GM19324 (cell line): ENCODE results near the gene RNPS1.

Source experiments
- ATAC-seq: cut with Tn5 transposase; IDR thresholded peaks from one replicate; pipeline ENCODE4 v1.9.1; 2021; ENCODE audit warnings: mild to moderate bottlenecking, moderate library complexity; ENCODE audit not compliant: unreplicated experiment, low FRiP score

RNPS1 gene

DNA sequence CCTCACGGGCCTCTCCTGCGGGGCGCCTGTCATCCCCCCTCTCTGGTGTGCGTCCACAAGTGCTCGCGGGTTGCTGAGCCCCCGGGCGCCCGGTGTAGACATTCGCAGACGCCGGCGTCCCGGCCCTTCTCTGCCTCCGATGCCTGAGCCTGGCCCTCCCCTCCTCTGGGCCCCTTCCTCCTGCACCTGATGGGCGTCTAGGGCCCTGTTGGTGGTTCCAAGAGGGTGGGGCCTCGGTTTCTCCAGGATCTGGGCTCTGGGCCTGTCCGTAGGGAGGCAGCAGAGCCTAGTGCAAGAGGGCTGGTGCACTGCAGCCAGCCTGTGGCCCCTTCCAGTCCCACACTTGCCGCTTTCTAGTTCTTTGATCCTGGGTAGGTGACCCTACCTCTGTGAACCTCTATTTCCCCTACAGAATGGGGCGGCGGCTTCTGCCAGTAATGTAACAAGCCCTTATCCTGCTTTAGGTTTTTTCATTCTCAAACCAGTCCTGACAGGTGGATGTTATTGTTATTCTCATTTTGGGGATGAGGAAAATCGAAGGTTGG is 43.9 kb downstream of the RNPS1 start:
- peak; percentile 19 for ATAC-seq

DNA sequence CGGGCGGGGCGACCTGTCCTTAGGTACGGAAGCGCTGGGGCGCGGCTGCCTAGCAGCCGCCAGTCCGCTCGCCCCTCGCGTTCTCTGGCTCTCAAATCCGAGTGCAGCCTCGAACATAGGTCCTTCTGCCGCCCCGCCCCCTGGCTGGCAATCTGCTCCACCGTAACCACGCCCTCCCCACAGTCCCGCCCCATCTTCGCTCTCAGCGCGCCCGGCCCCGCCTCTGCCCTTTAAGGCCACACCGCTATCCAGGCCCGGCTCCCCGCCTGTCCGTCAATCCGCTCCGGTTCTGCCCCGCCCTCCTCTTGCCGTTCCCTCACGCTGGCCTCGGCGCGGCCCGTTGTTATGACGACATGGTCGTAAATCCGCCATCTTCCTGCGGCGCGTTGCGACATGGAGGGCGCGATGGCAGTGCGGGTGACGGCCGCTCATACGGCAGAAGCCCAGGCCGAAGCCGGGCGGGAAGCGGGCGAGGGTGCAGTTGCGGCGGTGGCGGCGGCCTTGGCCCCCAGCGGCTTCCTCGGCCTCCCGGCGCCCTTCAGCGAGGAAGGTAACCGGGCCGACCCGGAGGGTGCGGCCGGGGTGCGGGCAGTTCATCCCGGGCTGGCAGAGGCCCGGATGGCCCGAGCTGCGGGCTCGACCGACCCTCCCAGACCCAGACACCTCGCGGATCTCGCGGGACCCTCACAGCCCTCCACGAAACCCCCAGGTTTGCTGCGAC is 44.5 kb downstream of the RNPS1 start, which contains the start of gene E4F1:
Gene E4F1 (plus strand): TSS at position 371 of the 721 bp plus-strand sequence. CDS start 23 bp downstream, at position 394.
- ATAC-seq = peak; percentile 93

DNA sequence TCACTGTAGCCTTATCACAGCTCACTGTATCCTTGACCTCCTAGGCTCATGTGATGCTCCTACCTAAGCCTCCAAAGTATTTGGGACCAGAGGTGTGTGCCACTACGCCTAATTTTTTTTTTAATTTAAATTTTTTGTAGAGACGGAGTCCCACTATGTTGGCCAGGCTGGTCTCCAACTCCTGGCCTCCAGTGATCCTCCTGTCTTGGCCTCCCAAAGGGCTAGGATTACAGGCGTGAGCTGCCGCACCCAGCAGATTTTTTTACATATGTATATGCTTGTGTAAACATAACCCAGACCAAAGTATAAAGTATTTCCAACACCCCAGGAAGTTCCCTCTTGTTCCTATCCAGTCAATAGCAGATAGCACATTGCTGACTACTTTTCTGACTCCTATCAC is 51.6 kb downstream of the RNPS1 start:
- no peak for ATAC-seq

DNA sequence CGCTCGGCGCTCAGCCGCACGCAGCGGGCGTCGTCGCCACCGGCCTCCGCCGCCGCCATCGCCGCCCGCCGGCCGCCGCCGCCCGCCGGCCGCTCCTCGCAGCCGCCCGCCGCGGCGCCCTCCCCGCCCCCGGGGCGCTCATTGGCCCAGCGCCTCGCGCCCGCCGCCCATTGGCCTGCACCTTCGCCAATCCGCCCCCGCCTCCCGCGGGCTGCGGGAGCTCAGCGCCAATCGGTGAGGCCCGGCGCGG is 53.3 kb downstream of the RNPS1 start, which contains the start of gene PGP:
Gene PGP (minus strand): TSS at position 122 of the 250 bp plus-strand sequence. CDS start 63 bp downstream, at position 59.
- ATAC-seq = peak; percentile 84

DNA sequence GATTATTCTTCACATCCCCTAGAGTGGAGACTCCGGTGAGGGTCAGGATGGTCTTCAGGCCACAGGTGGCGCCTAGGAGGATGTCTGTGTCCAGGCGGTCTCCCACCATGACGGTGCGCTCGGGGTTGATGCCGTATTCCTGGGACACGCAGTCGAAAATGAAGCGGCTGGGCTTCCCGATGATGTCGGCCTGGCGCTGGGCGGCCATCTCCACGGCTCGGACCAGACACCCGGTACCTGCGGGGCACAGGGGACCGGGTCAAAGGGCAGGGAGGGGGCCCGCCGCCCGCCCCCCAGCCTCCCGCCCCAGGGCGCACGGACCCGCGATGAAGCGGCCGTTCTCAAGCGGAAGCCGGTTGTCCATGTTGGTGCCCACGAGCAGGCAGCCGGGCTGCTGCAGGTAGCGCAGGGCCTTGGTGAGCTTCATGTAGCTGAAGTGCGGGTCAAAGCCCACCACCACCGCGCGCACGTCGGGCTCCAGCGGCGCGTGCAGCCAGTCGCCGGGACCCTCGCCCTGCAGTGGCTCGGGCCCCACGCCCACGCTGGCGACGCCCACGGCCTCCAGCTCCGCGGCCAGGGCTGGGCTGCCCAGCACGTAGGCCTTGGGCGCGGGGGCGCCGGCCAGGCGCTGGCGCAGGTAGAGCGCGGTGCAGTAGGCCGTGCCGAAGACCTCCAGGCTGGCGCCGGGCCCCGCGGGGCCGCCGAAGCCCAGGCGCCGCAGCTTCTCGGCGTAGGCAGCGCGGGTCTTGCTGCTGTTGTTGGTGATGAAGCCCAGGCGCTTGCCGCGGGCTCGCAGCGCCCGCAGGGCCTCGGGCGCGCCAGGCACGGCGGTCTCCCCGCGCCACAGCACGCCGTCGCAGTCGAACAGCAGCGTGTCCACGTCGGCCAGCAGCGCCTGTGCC is 53.9 kb downstream of the RNPS1 start:
- ATAC-seq = peak; percentile 13

DNA sequence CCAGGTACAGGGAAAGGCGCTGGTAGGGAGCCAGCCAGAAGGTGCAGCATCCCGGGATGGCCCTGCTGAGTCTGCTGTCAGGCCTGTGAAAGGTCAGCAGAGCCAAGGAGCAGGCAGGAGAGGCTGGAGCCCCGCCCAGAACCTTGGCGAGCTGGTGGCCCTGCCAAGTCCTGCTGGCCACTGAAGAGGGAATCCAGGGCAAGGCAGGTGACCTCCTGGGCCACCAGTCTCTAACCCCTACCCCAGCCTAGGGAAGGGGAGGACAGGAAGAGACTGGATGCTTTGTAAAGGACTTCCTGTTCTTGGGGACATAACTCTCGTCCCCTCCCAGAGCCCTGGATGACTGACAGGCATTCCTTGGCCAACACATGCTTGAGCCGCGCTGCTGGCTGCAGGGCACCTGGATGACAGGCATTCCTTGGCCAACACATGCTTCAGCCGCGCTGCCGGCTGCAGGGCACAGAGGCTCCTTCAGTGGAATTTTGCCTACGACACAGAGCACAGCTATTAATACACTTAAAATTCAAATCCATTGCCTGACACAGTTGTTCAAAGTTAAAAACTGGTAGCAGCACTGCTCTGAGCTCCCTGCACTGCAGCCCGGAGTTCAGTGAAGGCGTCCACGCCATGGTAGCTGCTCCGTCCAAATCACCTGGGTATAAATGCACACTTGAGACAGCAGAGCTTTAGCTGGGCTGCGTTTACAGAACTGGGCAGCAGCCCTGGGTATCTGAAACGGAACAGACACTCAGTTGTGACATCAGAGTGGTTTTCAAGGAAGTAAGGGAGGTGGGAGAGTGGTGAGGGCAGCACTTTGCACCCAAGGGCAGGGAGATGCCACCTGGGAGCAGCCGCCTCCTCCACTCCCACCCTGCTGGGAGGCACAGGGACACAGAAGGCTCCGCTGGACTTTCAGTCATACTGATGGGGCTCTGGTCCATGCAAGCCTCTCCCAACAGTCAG is 55.3 kb downstream of the RNPS1 start:
- ATAC-seq = no peak

DNA sequence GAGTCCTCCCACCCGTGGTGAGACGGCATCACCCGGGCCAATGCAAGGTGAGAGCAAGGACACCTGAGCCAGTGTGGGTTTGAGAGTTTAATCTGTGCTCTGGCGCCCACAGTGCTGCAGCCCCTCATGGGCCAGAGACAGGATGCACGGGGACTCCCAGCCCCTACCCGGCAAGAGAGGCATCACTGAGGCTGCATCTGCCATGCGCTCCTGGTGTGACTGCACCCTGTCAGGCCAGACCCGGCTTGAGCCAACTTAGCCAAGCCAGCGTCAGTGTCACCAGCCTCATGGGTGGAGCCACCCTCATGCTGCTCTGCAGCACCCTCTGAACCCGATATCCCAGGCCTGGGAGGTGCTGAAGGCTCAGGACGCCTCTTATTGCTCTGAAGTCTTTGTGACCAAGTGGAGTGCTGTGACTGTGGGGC is 56.0 kb downstream of the RNPS1 start:
- no peak for ATAC-seq

DNA sequence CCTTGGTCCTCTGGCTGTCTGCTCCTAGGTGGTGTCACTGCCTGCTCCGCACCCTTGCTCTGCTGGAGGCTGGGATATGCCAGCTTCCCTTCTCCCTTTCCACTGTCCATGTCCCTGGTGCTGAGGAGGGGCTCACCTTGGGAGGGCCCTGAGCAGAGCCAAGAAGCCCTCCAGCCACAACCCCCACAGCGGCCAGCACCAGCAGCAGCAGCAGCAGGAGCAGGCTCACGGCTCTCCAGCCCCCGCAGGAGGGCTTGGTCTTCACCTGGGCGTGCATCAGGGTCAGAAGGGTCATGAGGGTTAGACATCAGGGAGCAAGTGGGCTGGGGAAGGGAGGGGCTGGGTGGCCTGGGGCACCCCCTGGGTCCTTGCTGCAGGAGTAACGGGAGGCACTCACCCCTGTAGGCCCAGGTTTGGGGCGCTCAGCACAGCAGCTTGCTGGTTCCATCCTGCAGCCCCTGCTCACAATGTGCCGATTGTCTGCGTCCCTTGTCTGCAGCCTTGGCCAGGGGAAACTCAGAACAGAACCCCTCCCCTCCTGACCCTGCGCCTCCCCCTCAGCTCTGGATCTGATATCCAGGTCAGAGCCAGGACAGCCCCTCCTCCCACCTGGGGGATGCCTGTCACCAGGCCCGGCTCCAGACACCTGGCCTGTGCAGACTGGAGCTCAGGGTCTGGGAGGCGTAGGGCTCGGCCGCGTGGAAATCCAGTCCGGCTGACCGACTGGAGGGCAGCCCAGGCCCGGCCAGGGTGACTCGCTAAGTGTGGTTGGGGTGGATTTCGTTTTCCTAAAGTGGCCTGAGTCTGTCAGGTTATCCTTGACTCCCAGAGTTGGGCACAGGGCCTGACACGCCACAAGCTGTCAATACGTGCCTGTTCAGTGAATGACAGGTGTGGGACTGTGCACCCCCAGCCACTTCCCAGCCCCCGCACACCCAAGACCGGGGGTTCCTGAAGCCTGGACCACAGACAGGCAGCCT is 57.2 kb downstream of the RNPS1 start, which contains the start of gene BRICD5:
Gene BRICD5 (minus strand): TSS at position 478 of the 980 bp plus-strand sequence. CDS start 30 bp downstream, at position 448.
- no peak for ATAC-seq

DNA sequence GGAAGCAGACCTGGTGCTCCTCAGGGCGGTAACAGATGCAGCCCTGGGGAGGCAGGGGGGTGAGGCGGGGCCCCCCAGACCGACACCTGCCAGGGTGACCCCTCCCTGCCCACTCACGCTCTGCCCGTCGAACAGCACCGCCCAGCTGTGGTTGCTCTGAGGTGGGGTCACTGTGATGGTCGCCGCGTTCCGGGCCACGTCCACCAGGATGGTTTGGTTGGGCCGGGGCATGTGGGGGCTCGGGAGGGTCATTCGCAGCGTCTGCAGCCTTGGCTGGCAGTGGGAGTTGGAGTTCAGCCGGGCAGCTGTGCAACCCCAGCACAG is 58.0 kb downstream of the RNPS1 start:
- ATAC-seq = no peak

DNA sequence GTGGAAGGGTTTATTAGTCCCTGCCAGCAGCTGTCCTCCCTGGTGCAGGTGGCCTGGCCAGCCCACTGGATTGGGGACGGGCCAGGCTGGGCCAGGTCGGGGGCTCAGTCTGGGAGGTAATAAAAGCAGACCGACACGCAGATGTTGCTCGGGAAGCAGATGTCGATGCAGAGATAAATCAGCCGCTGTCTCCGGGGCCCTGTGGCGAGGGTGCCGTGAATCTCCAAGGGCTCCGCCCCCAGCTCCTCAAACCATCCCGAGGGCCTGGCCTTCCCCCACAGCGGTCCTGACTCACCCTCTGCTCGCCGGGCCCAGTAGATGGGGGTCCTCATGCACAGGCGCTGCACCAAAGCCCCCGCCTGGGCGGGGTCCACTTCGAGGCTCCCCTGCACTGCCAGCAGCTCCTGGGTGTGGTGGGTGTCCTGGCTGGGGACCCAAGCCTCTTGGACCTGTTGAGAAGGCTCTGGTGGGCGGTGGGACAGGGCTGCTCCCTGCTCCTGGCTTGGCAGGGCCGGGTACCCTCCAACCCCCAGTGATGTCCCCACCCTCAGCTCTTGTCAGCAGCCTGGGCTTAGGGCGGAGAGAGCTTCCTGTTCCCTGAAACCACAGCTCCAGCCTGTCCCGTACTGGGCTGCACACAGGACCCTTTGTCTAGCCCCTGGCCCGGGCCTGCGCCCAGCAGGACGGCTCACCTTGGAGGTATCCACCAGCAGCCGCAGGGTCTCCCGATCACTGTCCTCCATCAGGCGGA is 58.5 kb downstream of the RNPS1 start:
- no peak for ATAC-seq

DNA sequence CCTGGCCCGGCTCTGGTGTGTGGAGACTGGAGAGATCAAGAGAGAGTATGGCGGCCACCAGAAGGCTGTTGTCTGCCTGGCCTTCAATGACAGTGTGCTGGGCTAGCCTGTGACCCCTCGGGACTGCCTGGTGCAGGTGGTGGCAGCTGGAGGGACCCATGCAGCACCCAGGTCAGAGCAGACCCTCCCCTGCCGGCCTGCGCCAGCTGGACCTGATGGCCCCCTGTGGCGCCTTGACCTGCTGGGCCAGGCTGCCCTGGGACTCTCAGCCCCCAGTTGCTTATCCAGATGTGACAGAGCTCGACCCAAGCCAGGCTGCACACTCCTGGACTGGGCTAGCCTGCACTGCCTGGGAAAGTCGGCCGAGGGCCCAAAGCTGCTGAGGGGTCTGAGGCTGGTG is 59.2 kb downstream of the RNPS1 start:
- ATAC-seq = no peak

DNA sequence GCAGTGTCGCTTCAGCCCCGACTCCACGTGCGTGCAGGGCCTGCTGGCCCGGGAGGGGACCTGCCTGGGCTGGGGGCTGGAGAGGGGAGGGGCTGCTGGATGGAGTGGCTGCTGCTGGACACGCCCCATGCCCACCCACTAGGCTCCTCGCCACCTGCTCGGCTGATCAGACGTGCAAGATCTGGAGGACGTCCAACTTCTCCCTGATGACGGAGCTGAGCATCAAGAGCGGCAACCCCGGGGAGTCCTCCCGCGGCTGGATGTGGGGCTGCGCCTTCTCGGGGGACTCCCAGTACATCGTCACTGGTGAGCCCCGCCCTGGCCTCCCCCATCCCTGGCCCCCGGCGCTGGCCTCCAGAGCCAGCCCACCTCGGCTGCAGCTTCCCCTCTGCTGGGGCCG is 59.6 kb downstream of the RNPS1 start:
- no peak for ATAC-seq

DNA sequence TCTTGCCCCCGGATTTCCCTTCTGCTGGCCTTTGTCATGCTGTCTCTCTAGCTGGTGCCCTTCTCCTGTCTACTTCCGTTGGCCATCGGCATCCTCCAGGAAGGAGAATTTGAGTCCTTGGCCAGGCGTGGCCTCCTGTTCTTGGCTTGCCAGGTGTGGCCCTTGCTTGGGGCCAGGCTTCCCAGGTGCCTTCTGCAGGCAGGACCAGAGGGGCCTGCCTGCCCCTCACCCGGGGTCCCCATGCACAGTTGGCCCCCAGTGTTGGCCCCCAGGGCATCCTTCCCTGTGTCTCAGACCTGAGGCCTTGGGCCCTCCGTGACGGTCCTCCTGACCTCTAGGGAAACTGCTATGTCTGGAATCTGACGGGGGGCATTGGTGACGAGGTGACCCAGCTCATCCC is 60.1 kb downstream of the RNPS1 start:
- ATAC-seq = no peak

DNA sequence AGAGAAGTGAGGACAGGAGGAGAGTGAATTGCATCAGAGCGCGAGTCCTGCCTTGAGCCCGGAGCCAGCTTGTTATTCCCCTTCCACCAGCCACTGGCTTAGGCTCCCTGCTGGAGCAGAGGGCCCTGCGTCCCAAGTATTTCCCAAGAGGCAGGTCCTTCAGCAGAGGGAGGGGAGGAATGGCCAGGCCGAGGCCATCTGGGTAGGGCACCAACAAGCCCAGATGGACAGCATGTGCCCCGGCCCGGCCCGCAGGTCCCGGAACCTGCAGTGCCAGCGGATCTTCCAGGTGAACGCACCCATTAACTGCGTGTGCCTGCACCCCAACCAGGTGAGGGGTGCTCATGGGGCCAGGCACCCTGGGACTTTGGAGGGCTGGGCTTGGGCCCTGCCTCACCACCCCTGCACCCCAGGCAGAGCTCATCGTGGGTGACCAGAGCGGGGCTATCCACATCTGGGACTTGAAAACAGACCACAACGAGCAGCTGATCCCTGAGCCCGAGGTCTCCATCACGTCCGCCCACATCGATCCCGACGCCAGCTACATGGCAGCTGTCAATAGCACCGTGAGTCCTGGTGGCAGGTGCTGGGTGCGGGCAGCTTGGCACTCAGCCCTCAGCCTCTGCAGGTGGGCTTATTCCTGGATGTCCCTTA is 61.0 kb downstream of the RNPS1 start:
- ATAC-seq = no peak

DNA sequence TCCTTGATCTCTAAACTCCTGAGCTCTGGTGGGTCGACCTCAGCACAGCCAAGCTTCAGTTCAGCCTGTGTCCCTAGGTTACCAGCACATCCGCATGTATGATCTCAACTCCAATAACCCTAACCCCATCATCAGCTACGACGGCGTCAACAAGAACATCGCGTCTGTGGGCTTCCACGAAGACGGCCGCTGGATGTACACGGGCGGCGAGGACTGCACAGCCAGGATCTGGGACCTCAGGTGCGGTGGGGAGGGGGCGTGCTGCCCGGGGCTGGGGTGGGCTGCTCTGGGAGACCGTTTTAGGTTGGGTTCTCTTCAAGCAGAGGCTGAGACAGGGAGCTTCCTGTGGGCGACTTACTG is 61.5 kb downstream of the RNPS1 start:
- ATAC-seq = no peak

DNA sequence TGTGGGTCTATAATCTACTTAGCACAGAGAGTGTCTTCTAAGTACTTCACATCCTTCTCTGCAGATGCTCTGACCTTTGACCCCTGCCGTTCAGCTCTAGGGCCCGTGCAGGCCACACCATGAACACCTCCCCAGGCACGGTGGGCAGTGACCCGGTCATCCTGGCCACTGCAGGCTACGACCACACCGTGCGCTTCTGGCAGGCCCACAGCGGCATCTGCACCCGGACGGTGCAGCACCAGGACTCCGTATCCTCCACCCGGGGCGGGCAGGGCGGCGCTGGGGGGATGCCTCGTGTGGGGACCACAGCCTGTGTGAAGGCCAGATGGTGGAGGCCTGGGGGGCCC is 62.0 kb downstream of the RNPS1 start:
- no peak for ATAC-seq

DNA sequence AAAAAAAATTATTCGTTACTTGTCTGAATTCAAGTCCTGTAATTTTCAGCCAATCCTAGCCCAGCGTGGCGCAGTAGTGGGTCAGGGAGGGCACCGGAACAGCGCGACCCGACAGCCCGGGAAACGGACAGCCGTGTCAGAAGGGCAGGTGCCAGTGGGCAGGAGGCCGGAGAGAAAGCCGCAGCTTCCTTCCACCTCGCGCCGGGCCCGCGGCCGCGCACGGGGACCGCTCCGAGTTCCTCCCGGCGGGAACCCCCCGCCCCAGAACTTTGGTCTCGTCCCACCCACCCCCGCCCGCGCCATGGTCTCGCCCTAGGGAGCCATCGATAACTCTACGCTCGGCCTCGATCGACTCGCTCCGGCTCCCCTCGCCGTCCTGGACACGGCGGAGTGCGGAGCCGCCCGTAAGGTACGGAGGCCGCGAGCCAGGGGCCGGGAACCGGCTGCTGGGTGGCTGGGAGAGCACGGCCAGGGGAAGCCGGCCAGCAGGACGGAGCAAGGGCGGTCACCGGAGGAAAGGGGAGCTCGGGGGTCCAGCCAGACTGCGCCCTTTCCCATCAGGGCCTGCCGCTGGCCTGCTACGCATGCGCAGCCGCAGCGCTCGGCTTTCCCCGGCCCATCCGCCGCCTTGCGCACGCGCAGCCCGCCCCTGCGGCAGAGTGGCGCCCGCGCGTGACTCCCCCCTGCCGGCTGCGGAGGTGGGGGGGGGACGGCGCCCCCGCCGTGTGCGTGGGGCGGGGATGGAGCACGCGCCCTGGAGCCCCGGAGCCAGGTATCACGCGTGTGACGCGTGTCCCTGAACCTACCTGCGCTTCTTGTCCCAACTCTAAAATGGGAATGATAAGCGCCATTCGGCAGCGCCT is 62.6 kb downstream of the RNPS1 start, which contains the start of gene MLST8:
Gene MLST8 (plus strand): TSS at position 351 of the 863 bp plus-strand sequence. CDS start 632 bp downstream, outside the sequence.
- ATAC-seq = peak; percentile 81
